HepG2 (cell line): Measurements from ENCODE around the gene RPL36AL. TPM values are rescaled to one million over a fixed set of nuclear protein-coding genes. Genes with fewer than 3 reads are reported as not detected.
A peak's percentile ranks its signal among the peaks of the same experiment; 100 is the strongest.

Experiments
- AHR ChIP-seq: IDR thresholded peaks from 2 replicates; pipeline ENCODE4 v1.6.1; 2018; ENCODE audit warnings: missing genetic modification reagents, missing compliant biosample characterization
- CEBPB ChIP-seq: IDR thresholded peaks from 2 replicates; pipeline ENCODE4 v1.6.1; 2011; ENCODE audit warnings: low read depth, low read length, improper control_type of control experiment, borderline replicate concordance
- HNRNPH1 ChIP-seq: fragments of 200-400 bp; formaldehyde crosslinking; optimal IDR thresholded peaks from 2 replicates; pipeline ENCODE3; 2017; ENCODE audit warnings: mild to moderate bottlenecking, low read depth, low read length
- IKZF5 ChIP-seq: IDR thresholded peaks from 2 replicates; pipeline ENCODE4 v1.6.1; 2018; ENCODE audit warnings: missing genetic modification reagents, mild to moderate bottlenecking, missing compliant biosample characterization
- IRF2 ChIP-seq: IDR thresholded peaks from 2 replicates; pipeline ENCODE4 v1.6.1; 2018; ENCODE audit warnings: missing genetic modification reagents, missing compliant biosample characterization
- NFATC3 ChIP-seq: sonication (generic); formaldehyde crosslinking; IDR thresholded peaks from 2 replicates; pipeline ENCODE4 v1.5.1; 2020; ENCODE audit warnings: mild to moderate bottlenecking, missing genetic modification reagents
- NFIB ChIP-seq: sonication (generic); formaldehyde crosslinking; IDR thresholded peaks from 2 replicates; pipeline ENCODE4 v1.9.0; 2021; ENCODE audit warnings: missing genetic modification reagents, mild to moderate bottlenecking, borderline replicate concordance
- PRDM15 ChIP-seq: sonication (generic); formaldehyde crosslinking; IDR thresholded peaks from 2 replicates; pipeline ENCODE4 v1.4.0; 2020; ENCODE audit warnings: missing genetic modification reagents
- PRMT3 ChIP-seq: sonication (generic); formaldehyde crosslinking; IDR thresholded peaks from 2 replicates; pipeline ENCODE4 v1.8.1; 2022; ENCODE audit warnings: low read depth, mild to moderate bottlenecking, moderate library complexity, missing genetic modification reagents, borderline replicate concordance
- SCMH1 ChIP-seq: sonication (generic); formaldehyde crosslinking; IDR thresholded peaks from 2 replicates; pipeline ENCODE4 v1.9.0; 2021; ENCODE audit warnings: missing genetic modification reagents, mild to moderate bottlenecking, borderline replicate concordance
- SRSF9 ChIP-seq: fragments of 200-400 bp; formaldehyde crosslinking; IDR thresholded peaks from 2 replicates; pipeline ENCODE4 v1.6.1; 2018; ENCODE audit warnings: borderline replicate concordance, mild to moderate bottlenecking, low read depth, low read length; ENCODE audit not compliant: insufficient read depth, poor library complexity, severe bottlenecking
- ZFAT ChIP-seq: sonication (generic); formaldehyde crosslinking; conservative IDR thresholded peaks from 2 replicates; pipeline ENCODE4 v1.8.1; 2023; ENCODE audit warnings: missing genetic modification reagents, inconsistent platforms
- ZNF138 ChIP-seq: sonication (generic); formaldehyde crosslinking; IDR thresholded peaks from 2 replicates; pipeline ENCODE4 v1.5.0; 2020; ENCODE audit warnings: mild to moderate bottlenecking, low read depth, missing genetic modification reagents
- ZNF383 ChIP-seq: sonication (generic); formaldehyde crosslinking; IDR thresholded peaks from 2 replicates; pipeline ENCODE4 v1.4.0; 2020; ENCODE audit warnings: missing genetic modification reagents, mild to moderate bottlenecking, borderline replicate concordance
- ZNF564 ChIP-seq: sonication (generic); formaldehyde crosslinking; IDR thresholded peaks from 2 replicates; pipeline ENCODE4 v1.8.1; 2023; ENCODE audit warnings: mild to moderate bottlenecking, missing genetic modification reagents
- ZNF577 ChIP-seq: sonication (generic); formaldehyde crosslinking; IDR thresholded peaks from 2 replicates; pipeline ENCODE4 v1.4.0; 2020; ENCODE audit warnings: mild to moderate bottlenecking, low read depth, missing genetic modification reagents, borderline replicate concordance
- ZNF619 ChIP-seq: sonication (generic); formaldehyde crosslinking; IDR thresholded peaks from 2 replicates; pipeline ENCODE4 v1.4.0; 2020; ENCODE audit warnings: mild to moderate bottlenecking, missing genetic modification reagents
- ZSCAN9 ChIP-seq: IDR thresholded peaks from 2 replicates; pipeline ENCODE4 v1.6.1; 2016; ENCODE audit warnings: borderline replicate concordance
- polyA plus RNA-seq, 8 experiments: library from polyadenylated mRNA; depleted of rRNA in 3 of 8; stranded (reverse) in 7 of 8; unstranded in 1 of 8; fragments of >200 nt; fragmentation: Illumina TruSeq in 4 of 8; extraction: Trizol in 4 of 8; gene quantifications; 2 replicates each; pipeline versions ENCODE4 v1.2.1 to v1.2.3, GENCODE V29; 2011 to 2016; ENCODE audit warnings: low read depth in 4 of 8, missing spikeins in 1 of 8, mixed read lengths in 1 of 8; ENCODE audit not compliant: insufficient read depth in 1 of 8
- total RNA-seq, 5 experiments: library from RNA; depleted of rRNA; stranded (reverse); fragments of >200 nt; fragmentation: Illumina TruSeq; extraction: Trizol; gene quantifications; 2 replicates each; pipeline ENCODE4 v1.2.3, GENCODE V29; 2016; ENCODE audit warnings: low read depth in 1 of 5
- TF ChIP-seq, protein P1 (sequence below): sonication (generic); formaldehyde crosslinking; conservative IDR thresholded peaks from 2 replicates; pipeline ENCODE4 v1.4.0; 2020; ENCODE audit warnings: missing genetic modification reagents
- TF ChIP-seq, protein P2 (sequence below): fragments of 450-650 bp; IDR thresholded peaks from 2 replicates; pipeline ENCODE4 v1.6.1; 2016

The RPL36AL gene
- total and polyA plus RNA-seq, 2 of the 13 experiments (the other 11 are each of a cell fraction or from before 2014, with no cell fraction given), result 90.0 to 294 TPM

DNA sequence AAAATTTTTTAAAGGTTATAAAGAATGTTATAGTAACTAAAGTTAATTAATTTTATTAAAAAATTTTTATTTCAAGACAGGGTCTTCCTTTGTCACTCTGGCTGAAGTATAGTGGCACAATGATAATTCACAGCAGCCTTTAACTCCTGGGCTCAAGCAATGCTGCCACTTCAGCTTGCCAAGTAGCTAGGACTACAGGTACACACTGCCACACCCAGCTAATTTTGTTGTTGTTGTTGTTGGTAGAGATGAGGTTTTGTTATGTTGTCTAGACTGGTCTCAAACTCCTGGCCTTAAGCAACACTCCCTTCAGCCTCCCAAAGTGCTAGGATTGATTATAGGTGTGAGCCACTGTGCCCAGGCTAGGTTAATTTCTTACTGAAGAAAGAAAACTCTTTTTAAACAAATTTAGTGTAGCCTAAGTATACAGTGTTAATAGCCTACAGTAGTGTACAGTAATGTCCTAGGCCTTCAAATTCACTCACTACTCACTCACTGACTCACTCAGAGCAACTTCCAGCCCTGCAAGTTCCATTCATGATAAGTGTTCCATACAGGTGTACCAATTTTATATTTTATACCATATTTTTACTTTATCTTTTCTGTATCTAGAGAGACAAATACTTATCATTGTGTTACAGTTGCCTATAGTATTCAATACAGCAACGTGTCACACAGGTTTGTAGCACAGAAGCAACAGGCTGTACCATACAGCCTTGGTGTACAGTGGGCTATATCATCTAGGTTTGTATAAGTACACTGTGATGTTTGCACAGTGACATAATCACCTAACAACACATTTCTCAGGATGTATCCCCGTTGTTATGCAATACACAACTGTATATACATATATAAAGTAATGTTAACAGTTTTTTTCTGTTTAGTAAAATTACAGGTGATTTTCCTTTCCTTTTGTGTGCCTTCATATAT is 39.4 kb upstream of the RPL36AL start (continued):
- TF ChIP-seq ZNF577 (CRISPR knock-in tag), result no peak
- TF ChIP-seq HNRNPH1, result no peak
- TF ChIP-seq PRMT3 (CRISPR knock-in tag), result no peak
- TF ChIP-seq ZNF564, result no peak
- TF ChIP-seq, protein P1, sequence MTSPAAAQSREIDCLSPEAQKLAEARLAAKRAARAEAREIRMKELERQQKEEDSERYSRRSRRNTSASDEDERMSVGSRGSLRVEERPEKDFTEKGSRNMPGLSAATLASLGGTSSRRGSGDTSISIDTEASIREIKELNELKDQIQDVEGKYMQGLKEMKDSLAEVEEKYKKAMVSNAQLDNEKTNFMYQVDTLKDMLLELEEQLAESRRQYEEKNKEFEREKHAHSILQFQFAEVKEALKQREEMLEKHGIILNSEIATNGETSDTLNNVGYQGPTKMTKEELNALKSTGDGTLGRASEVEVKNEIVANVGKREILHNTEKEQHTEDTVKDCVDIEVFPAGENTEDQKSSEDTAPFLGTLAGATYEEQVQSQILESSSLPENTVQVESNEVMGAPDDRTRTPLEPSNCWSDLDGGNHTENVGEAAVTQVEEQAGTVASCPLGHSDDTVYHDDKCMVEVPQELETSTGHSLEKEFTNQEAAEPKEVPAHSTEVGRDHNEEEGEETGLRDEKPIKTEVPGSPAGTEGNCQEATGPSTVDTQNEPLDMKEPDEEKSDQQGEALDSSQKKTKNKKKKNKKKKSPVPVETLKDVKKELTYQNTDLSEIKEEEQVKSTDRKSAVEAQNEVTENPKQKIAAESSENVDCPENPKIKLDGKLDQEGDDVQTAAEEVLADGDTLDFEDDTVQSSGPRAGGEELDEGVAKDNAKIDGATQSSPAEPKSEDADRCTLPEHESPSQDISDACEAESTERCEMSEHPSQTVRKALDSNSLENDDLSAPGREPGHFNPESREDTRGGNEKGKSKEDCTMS (CRISPR knock-in tag), result no peak
- TF ChIP-seq, protein P2, sequence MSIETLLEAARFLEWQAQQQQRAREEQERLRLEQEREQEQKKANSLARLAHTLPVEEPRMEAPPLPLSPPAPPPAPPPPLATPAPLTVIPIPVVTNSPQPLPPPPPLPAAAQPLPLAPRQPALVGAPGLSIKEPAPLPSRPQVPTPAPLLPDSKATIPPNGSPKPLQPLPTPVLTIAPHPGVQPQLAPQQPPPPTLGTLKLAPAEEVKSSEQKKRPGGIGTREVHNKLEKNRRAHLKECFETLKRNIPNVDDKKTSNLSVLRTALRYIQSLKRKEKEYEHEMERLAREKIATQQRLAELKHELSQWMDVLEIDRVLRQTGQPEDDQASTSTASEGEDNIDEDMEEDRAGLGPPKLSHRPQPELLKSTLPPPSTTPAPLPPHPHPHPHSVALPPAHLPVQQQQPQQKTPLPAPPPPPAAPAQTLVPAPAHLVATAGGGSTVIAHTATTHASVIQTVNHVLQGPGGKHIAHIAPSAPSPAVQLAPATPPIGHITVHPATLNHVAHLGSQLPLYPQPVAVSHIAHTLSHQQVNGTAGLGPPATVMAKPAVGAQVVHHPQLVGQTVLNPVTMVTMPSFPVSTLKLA, result no peak
- no peak for TF ChIP-seq ZNF619 (CRISPR knock-in tag)
- no peak for TF ChIP-seq SCMH1 (CRISPR knock-in tag)
- peak; percentile 36; the same call in 1 of the 2 replicates for TF ChIP-seq IRF2
- TF ChIP-seq ZFAT (CRISPR knock-in tag), result no peak
- peak; percentile 58; the same call in 1 of the 2 replicates for TF ChIP-seq IKZF5 (CRISPR knock-in tag)
- TF ChIP-seq NFATC3, result no peak
- no peak for TF ChIP-seq ZNF138
- peak; percentile 93 for TF ChIP-seq CEBPB
- no peak for TF ChIP-seq PRDM15 (CRISPR knock-in tag)
- no peak for TF ChIP-seq AHR (CRISPR knock-in tag)
- TF ChIP-seq ZNF383 (CRISPR knock-in tag), result no peak
- no peak for TF ChIP-seq SRSF9
- TF ChIP-seq NFIB (CRISPR knock-in tag), result no peak
- no peak for TF ChIP-seq ZSCAN9 (CRISPR knock-in tag)
